Stimulated activated effector memory CD8-positive, alpha-beta T cell treated with anti-CD3 and anti-CD28 coated beads, Interleukin-12 subunit alpha, Interleukin-12 subunit beta, amount 100 ng/mL, for 72 hours (primary cell): ENCODE results near the gene ATP6V0B.
A peak's percentile ranks its signal among the peaks of the same experiment; 100 is the strongest.

ENCODE experiments used
- ATAC-seq: fragments of 150-1000 bp; cut with Tn5 transposase; 2 replicates; pipeline ENCODE4 v1.10.0; 2021
- DNase-seq, 2 donors: peaks; one replicate each; pipeline ENCODE4 v3.0.0; 2021 to 2022; ENCODE audit warnings: low spot score in 2 of 2
- H3K27ac Mint-ChIP-seq: one replicate; pipeline ENCODE4 v1.8.0; 2022; ENCODE audit warnings: mild to moderate bottlenecking, mixed read lengths
- H3K36me3 Mint-ChIP-seq: one replicate; pipeline ENCODE4 v1.8.0; 2022; ENCODE audit warnings: mild to moderate bottlenecking, mixed read lengths
- H3K4me1 Mint-ChIP-seq: one replicate; pipeline ENCODE4 v1.8.0; 2022; ENCODE audit warnings: mixed read lengths
- H3K4me3 Mint-ChIP-seq: one replicate; pipeline ENCODE4 v1.8.0; 2022; ENCODE audit warnings: mild to moderate bottlenecking, mixed read lengths
- H3K9me3 Mint-ChIP-seq: one replicate; pipeline ENCODE4 v1.8.0; 2022; ENCODE audit warnings: mixed read lengths

Gene ATP6V0B

GRCh38 chr1:43956234-43956633 lies 18.5 kb upstream of the ATP6V0B start:
- H3K9me3 Mint-ChIP-seq = no peaks in the 10 kb centered on the region
- DNase-seq = no peak
- no peak for ATAC-seq
- H3K27ac Mint-ChIP-seq = no peak overlapping the region
- H3K4me1 Mint-ChIP-seq = peaks cover 3% of the 10 kb centered on the region
- H3K4me3 Mint-ChIP-seq = no peak overlapping the region
- H3K36me3 Mint-ChIP-seq = peaks cover 11% of the 10 kb centered on the region

- Mint-ChIP-seq H3K4me3 (no peak overlapping the region), H3K36me3 (peaks cover 11% of the 10 kb centered on the region), H3K27ac (peak overlapping the region; percentile 13), H3K9me3 (no peaks in the 10 kb centered on the region), H3K4me1 (no peaks in the 10 kb centered on the region)
- no peak for DNase-seq
- ATAC-seq = no peak
Observed at GRCh38 chr1:43957407-43958040, 17.2 kb upstream of the ATP6V0B start.

DNA sequence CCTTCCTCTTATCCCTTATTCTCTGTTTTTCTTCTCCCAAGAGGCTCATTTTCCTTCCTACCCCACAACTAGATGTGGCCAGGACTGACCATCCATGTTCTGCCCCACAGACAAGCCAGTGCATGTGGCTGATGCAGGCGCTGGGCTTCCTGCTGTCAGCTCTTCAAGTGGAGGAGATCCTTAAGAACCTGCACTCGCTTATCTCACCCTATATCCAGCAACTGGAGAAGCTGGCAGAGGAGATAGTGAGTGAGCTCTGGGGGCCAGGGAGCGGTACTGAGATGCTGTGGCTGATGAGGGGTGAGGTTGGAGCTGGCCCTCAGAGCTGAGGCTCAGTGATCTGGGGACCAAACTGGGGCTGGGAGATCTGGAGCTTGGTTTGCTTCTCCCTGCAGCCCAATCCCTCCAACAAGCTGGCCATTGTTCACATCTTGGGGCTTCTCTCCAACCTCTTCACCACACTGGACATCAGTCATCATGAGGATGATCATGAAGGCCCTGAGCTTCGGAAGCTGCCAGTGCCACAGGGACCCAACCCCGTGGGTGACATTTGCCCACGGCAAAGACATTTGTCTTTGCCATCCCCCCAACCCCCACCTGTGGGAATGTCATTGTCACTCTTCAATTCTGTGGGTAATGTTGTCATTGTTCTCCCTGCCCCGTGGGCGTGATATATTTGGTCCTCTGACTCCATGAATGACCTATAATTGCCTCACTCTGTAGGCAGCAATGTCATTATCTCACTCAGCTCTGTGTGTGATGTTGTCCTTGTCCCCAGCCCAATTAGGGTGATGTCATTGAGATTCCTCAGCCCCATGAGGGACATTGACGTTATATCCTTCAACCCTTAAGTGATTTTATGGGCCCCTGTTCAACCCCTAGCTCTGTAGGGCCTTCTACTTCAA lies 16.2 kb upstream of the ATP6V0B start:
- ATAC-seq (no peak), DNase-seq (no peak)
- Mint-ChIP-seq H3K4me3 (no peak overlapping the region), H3K36me3 (peaks cover 11% of the 10 kb centered on the region), H3K27ac (no peak overlapping the region), H3K9me3 (no peaks in the 10 kb centered on the region), H3K4me1 (no peaks in the 10 kb centered on the region)

GRCh38 chr1:43960798-43961197 lies 14.0 kb upstream of the ATP6V0B start:
- peaks cover 11% of the 10 kb centered on the region for H3K36me3 Mint-ChIP-seq
- H3K4me3 Mint-ChIP-seq = no peak overlapping the region
- ATAC-seq = no peak

GRCh38 chr1:43961692-43962091 lies 13.1 kb upstream of the ATP6V0B start:
- Mint-ChIP-seq H3K27ac (no peak overlapping the region), H3K36me3 (peaks cover 11% of the 10 kb centered on the region), H3K4me1 (no peaks in the 10 kb centered on the region), H3K4me3 (no peak overlapping the region), H3K9me3 (no peaks in the 10 kb centered on the region)
- DNase-seq = no peak
- no peak for ATAC-seq

More at GRCh38 chr1:43960798-43961197, 14.0 kb upstream of the ATP6V0B start:
- H3K9me3 Mint-ChIP-seq = no peaks in the 10 kb centered on the region
- no peaks in the 10 kb centered on the region for H3K4me1 Mint-ChIP-seq
- H3K27ac Mint-ChIP-seq = peak overlapping the region; percentile 33
- DNase-seq = no peak

- H3K27ac Mint-ChIP-seq = no peak overlapping the region
- ATAC-seq (no peak), DNase-seq (no peak)
- no peaks in the 10 kb centered on the region for H3K9me3 Mint-ChIP-seq
- H3K4me1 Mint-ChIP-seq = no peaks in the 10 kb centered on the region
- no peak overlapping the region for H3K4me3 Mint-ChIP-seq
- H3K36me3 Mint-ChIP-seq = peaks cover 7% of the 10 kb centered on the region
Observed at GRCh38 chr1:43962324-43962723, 12.4 kb upstream of the ATP6V0B start.

GRCh38 chr1:43963006-43963405 lies 11.8 kb upstream of the ATP6V0B start:
- DNase-seq (no peak), ATAC-seq (no peak)
- no peak overlapping the region for H3K4me3 Mint-ChIP-seq
- H3K9me3 Mint-ChIP-seq = no peaks in the 10 kb centered on the region
- no peak overlapping the region for H3K27ac Mint-ChIP-seq
- no peaks in the 10 kb centered on the region for H3K4me1 Mint-ChIP-seq
- no peaks in the 10 kb centered on the region for H3K36me3 Mint-ChIP-seq

DNA sequence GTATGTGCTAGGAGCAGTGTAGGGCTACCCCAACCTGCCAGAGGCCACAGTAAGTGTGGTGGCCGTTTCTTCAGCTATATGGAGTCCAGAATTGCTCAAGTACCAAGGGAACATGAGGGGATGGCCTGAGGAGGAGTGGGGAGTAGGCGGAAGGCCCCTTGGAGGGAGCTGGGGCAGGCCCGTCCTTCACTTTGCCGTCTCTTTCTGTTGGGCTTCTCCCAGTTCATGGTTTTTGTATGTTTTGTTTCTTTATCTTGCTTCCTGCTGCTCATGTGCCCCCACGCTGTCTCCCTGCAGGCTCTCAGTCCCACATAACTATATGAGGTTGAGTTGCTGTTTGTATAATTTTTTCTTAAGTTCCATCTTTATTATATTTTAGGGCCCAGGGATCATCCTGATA lies 10.9 kb upstream of the ATP6V0B start:
- Mint-ChIP-seq H3K4me3 (no peak overlapping the region), H3K27ac (no peak overlapping the region), H3K9me3 (no peaks in the 10 kb centered on the region), H3K36me3 (no peaks in the 10 kb centered on the region), H3K4me1 (no peaks in the 10 kb centered on the region)
- no peak for DNase-seq
- ATAC-seq = no peak

DNA sequence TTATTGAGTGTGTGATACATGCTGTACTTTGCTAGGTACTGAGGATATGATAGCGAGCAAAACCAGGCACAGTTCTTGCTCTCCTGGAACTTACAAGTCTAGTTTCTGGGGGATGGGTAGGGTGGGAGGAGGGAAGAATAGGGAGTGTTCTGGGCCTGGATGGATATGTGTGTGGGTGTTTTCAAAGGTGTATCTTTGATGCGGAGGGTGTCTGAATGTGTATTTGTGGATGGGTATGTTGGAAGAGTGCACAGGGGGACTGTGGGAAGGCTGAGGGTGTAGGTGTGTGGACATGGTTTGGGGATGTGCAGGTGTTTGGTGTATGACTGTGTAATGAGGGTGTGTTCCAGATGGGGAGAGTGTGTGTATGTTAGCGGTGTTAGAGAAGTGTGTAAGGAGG lies 9.4 kb upstream of the ATP6V0B start:
- no peak for DNase-seq
- Mint-ChIP-seq H3K36me3 (no peaks in the 10 kb centered on the region), H3K27ac (no peak overlapping the region), H3K4me3 (no peak overlapping the region), H3K4me1 (peaks cover 12% of the 10 kb centered on the region), H3K9me3 (no peaks in the 10 kb centered on the region)
- ATAC-seq = no peak

GRCh38 chr1:43968348-43968948 lies 6.3 kb upstream of the ATP6V0B start:
- ATAC-seq = no peak
- no peak overlapping the region for H3K4me3 Mint-ChIP-seq

GRCh38 chr1:43969416-43969745 lies 5.4 kb upstream of the ATP6V0B start:
- ATAC-seq (no peak), DNase-seq (no peak)
- Mint-ChIP-seq H3K36me3 (peaks cover 6% of the 10 kb centered on the region), H3K27ac (peak overlapping the region; percentile 92), H3K9me3 (no peaks in the 10 kb centered on the region), H3K4me3 (peak overlapping the region; percentile 96), H3K4me1 (peaks cover 33% of the 10 kb centered on the region)

More at GRCh38 chr1:43968348-43968948, 6.3 kb upstream of the ATP6V0B start:
- Mint-ChIP-seq H3K36me3 (peaks cover 6% of the 10 kb centered on the region), H3K4me1 (peaks cover 23% of the 10 kb centered on the region), H3K9me3 (no peaks in the 10 kb centered on the region), H3K27ac (no peak overlapping the region)
- no peak for DNase-seq

- H3K9me3 Mint-ChIP-seq = no peaks in the 10 kb centered on the region
- ATAC-seq = peak; percentile 93
- H3K4me3 Mint-ChIP-seq = peak within 1 kb of the TSS; percentile 96
- peak; percentile 70 to 90 for DNase-seq
- H3K4me1 Mint-ChIP-seq = peaks cover 35% of the 10 kb centered on the region
- peaks cover 6% of the 10 kb centered on the region for H3K36me3 Mint-ChIP-seq
- H3K27ac Mint-ChIP-seq = peak within 1 kb of the TSS; percentile 92
Observed at GRCh38 chr1:43969746-43970466, 4.9 kb upstream of the ATP6V0B start, which contains the start of gene DPH2. TSS of gene DPH2 (plus strand) at chr1:43970010. CDS start at chr1:43970176, 166 bp downstream.

DNA sequence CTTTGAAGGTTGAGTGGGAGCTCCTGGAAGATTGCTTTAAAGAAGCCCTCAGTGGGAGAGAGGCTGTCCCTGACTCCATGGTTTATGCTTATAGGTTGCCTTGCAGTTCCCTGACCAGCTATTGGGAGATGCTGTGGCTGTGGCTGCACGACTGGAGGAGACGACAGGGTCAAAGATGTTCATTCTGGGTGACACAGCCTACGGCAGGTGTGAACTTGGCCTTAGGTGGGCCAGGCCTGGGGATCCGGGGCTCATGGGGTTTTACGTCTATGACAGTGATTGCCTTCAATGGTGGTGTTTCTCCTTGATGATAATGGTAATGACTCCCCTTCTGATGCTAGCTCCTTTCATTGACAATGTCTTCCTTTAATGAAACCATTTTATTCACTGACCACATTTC lies 4.3 kb upstream of the ATP6V0B start:
- H3K36me3 Mint-ChIP-seq = peaks cover 10% of the 10 kb centered on the region
- H3K27ac Mint-ChIP-seq = peak overlapping the region; percentile 92
- DNase-seq (no peak), ATAC-seq (no peak)
- H3K4me3 Mint-ChIP-seq = peak overlapping the region; percentile 96
- peaks cover 35% of the 10 kb centered on the region for H3K4me1 Mint-ChIP-seq
- no peaks in the 10 kb centered on the region for H3K9me3 Mint-ChIP-seq

DNA sequence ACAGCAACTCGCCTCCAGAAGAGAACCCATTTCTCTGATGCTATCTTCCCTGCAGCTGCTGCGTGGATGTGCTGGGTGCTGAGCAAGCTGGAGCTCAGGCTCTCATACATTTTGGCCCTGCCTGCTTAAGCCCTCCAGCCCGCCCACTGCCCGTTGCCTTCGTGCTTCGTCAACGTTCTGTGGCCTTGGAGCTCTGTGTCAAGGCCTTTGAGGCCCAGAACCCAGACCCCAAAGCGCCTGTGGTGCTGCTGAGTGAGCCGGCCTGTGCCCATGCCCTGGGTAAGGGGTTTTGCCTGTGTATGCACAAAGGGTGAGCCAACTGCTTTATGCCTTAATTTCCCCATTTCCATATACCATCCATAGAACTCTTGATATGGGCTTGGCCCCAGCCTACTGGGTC lies 3.8 kb upstream of the ATP6V0B start:
- Mint-ChIP-seq H3K4me1 (peaks cover 39% of the 10 kb centered on the region), H3K27ac (peak overlapping the region; percentile 92), H3K4me3 (peak overlapping the region; percentile 96), H3K9me3 (no peaks in the 10 kb centered on the region), H3K36me3 (peaks cover 14% of the 10 kb centered on the region)
- no peak for DNase-seq
- no peak for ATAC-seq

- DNase-seq (no peak), ATAC-seq (no peak)
- peak overlapping the region; percentile 96 for H3K4me3 Mint-ChIP-seq
- H3K27ac Mint-ChIP-seq = peak overlapping the region; percentile 92
- H3K36me3 Mint-ChIP-seq = peaks cover 20% of the 10 kb centered on the region
- peaks cover 45% of the 10 kb centered on the region for H3K4me1 Mint-ChIP-seq
- H3K9me3 Mint-ChIP-seq = no peaks in the 10 kb centered on the region
Observed at GRCh38 chr1:43971336-43971980, 3.3 kb upstream of the ATP6V0B start.
